Liver (tissue), 9 donors: ENCODE results near the gene HTR6. TPM values are rescaled to one million over a fixed set of nuclear protein-coding genes. Genes with fewer than 3 reads are reported as not detected.

Experiments
- DNase-seq: peaks from one replicate; pipeline ENCODE4 v3.0.0-alpha.2; 2017; ENCODE audit warnings: low spot score
- H3K27ac ChIP-seq, 2 donors: one replicate each; pipeline ENCODE4 v1.7.0; 2013; ENCODE audit warnings: inconsistent platforms in 2 of 2, low read length in 2 of 2, control low read depth in 1 of 2, low read depth in 1 of 2, mild to moderate bottlenecking in 1 of 2
- H3K27me3 ChIP-seq, 4 donors: one replicate each; pipeline versions ENCODE4 v1.6.1 to v1.7.0; 2013; ENCODE audit warnings: low read length in 3 of 4, inconsistent platforms in 1 of 4, mild to moderate bottlenecking in 1 of 4, moderate library complexity in 1 of 4; ENCODE audit not compliant: control insufficient read depth in 4 of 4, insufficient read depth in 4 of 4
- H3K36me3 ChIP-seq, 4 donors: one replicate each; pipeline versions ENCODE4 v1.6.1 to v1.7.0; 2013; ENCODE audit warnings: low read length in 3 of 4, mild to moderate bottlenecking in 3 of 4, low read depth in 1 of 4, moderate library complexity in 1 of 4; ENCODE audit not compliant: control insufficient read depth in 4 of 4, insufficient read depth in 3 of 4
- H3K4me1 ChIP-seq, 4 donors: one replicate each; pipeline versions ENCODE4 v1.6.1 to v1.7.0; 2013; ENCODE audit warnings: low read length in 3 of 4, mild to moderate bottlenecking in 3 of 4, moderate library complexity in 1 of 4; ENCODE audit not compliant: control insufficient read depth in 4 of 4, insufficient read depth in 4 of 4
- H3K4me3 ChIP-seq, 3 donors: one replicate each; pipeline versions ENCODE4 v1.6.1 to v1.7.0; 2013; ENCODE audit warnings: low read length in 3 of 3, control low read depth in 1 of 3, low read depth in 1 of 3, mild to moderate bottlenecking in 1 of 3
- H3K9ac ChIP-seq, 2 donors: one replicate each; pipeline ENCODE4 v1.7.0; 2013; ENCODE audit warnings: low read length in 2 of 2, mild to moderate bottlenecking in 2 of 2, moderate library complexity in 2 of 2, control low read depth in 1 of 2, low read depth in 1 of 2
- H3K9me3 ChIP-seq, 4 donors: one replicate each; pipeline versions ENCODE4 v1.6.1 to v1.7.0; 2013; ENCODE audit warnings: low read length in 3 of 4; ENCODE audit not compliant: control insufficient read depth in 4 of 4
- EGR1 ChIP-seq, 2 donors: IDR thresholded peaks; 2 replicates each; pipeline ENCODE4 v1.6.1; 2016 to 2018; ENCODE audit warnings: antibody characterized with exemption in 2 of 2, low read depth in 2 of 2
- FOXA1 ChIP-seq: IDR thresholded peaks from 2 replicates; pipeline ENCODE4 v1.6.1; 2016; ENCODE audit warnings: antibody characterized with exemption
- GABPA ChIP-seq, 2 donors: IDR thresholded peaks in 1 of 2; conservative IDR thresholded peaks in 1 of 2; 2 replicates each; pipeline ENCODE4 v1.6.1; 2016; ENCODE audit warnings: antibody characterized with exemption in 2 of 2, mild to moderate bottlenecking in 1 of 2, moderate library complexity in 1 of 2
- HNF4A ChIP-seq, 2 donors: conservative IDR thresholded peaks; 2 replicates each; pipeline ENCODE4 v1.6.1; 2016; ENCODE audit warnings: antibody characterized with exemption in 2 of 2, mild to moderate bottlenecking in 2 of 2
- HNF4G ChIP-seq: IDR thresholded peaks from 2 replicates; pipeline ENCODE4 v1.6.1; 2016; ENCODE audit warnings: antibody characterized with exemption
- JUND ChIP-seq, 2 donors: IDR thresholded peaks; 2 replicates each; pipeline ENCODE4 v1.6.1; 2016; ENCODE audit warnings: antibody characterized with exemption in 2 of 2
- NR2F2 ChIP-seq: IDR thresholded peaks from 2 replicates; pipeline ENCODE4 v1.6.1; 2016; ENCODE audit warnings: antibody characterized with exemption
- RAD21 ChIP-seq, 2 donors: IDR thresholded peaks; 2 replicates each; pipeline ENCODE4 v1.6.1; 2016; ENCODE audit warnings: antibody characterized with exemption in 2 of 2, mild to moderate bottlenecking in 2 of 2
- RXRA ChIP-seq, 2 donors: IDR thresholded peaks; 2 replicates each; pipeline ENCODE4 v1.6.1; 2017 to 2018; ENCODE audit warnings: antibody characterized with exemption in 2 of 2, mild to moderate bottlenecking in 1 of 2
- SP1 ChIP-seq: IDR thresholded peaks from 2 replicates; pipeline ENCODE4 v1.6.1; 2018; ENCODE audit warnings: antibody characterized with exemption, mild to moderate bottlenecking
- TAF1 ChIP-seq: conservative IDR thresholded peaks from 2 replicates; pipeline ENCODE4 v1.6.1; 2016; ENCODE audit warnings: antibody characterized with exemption, mild to moderate bottlenecking
- YY1 ChIP-seq: IDR thresholded peaks from 2 replicates; pipeline ENCODE4 v1.6.1; 2016; ENCODE audit warnings: antibody characterized with exemption, mild to moderate bottlenecking
- WGBS: extraction: QIAGEN DNeasy Blood & Tissue Kit; methylation state at CpG from one replicate; pipeline ENCODE4 v1.1.7; 2013; 5-methylcytosine and 5-hydroxymethylcytosine counted together
- polyA plus RNA-seq, 2 donors: library from polyadenylated mRNA; stranded (reverse) in 1 of 2; unstranded in 1 of 2; fragments of 200-250 nt in 1 of 2; fragments of >200 nt in 1 of 2; fragmentation: Nextera tagmentation in 1 of 2; extraction: Ambion mirVana in 1 of 2; gene quantifications; one replicate each; pipeline versions ENCODE4 v1.2.1 to v1.2.3, GENCODE V29; 2013 to 2015
- total RNA-seq, 2 donors: library from RNA; depleted of rRNA; stranded (reverse); fragments of >200 nt; gene quantifications; one replicate each; pipeline ENCODE4 v1.2.3, GENCODE V29; 2014
- TF ChIP-seq, protein P1 (sequence below): fragments of 150-350 bp; IDR thresholded peaks from 2 replicates; pipeline ENCODE4 v1.5.1; 2017; ENCODE audit warnings: improper control_type of control experiment, low read depth, low read length; ENCODE audit not compliant: missing input control
- TF ChIP-seq, protein P2 (sequence below): IDR thresholded peaks from 2 replicates; pipeline ENCODE4 v1.6.1; 2016; ENCODE audit warnings: antibody characterized with exemption
- TF ChIP-seq, protein P3 (sequence below): IDR thresholded peaks from 2 replicates; pipeline ENCODE4 v1.6.1; 2016; ENCODE audit warnings: antibody characterized with exemption
- TF ChIP-seq, protein P4 (sequence below): IDR thresholded peaks from 2 replicates; pipeline ENCODE4 v1.6.1; 2016; ENCODE audit warnings: antibody characterized with exemption, mild to moderate bottlenecking
- donor health status: healthy.
- donor health status: healthy.
- donor health status: healthy.
- donor health status: healthy.
- donor health status: healthy.

Gene HTR6
- total and polyA plus RNA-seq, 4 donors: not detected

DNA sequence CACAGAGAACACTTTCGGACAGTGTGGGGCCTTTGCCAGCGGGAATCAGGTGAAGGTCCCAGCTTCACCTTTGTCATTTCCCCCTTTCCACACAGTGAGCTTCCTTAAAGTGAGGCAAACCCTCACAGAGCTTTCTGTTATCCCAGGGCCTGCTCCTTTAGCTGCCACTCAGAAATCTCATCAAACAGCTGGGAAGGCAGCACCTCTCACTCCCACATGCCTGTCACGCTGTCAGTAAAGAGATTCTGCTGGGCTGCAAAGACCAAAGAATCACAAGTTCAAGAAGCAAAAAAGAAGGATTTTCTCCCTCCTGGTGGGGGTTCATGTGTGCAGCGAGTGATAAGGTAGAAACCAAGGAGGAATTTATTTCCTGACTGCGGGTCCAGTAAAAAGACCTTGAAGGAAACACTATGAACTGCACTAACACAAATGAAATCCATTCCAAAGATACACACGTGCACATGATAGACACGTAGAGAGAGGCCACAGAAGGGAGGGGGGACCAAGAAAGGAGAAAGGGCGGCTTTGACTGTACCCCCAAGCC is 44.0 kb downstream of the HTR6 start:
- WGBS: 96% methylated on average over 8 of the region's 8 CpGs
- H3K9me3 ChIP-seq: no peaks in the 10 kb centered on the region
- TF ChIP-seq NR2F2 (no peak), FOXA1 (no peak), RXRA (IDR thresholded peaks at IDR 0.05) (no peak), YY1 (no peak), HNF4A (conservative IDR thresholded peaks at IDR 0.05) (no peak), RAD21 (IDR thresholded peaks at IDR 0.05) (no peak), JUND (IDR thresholded peaks at IDR 0.05) (no peak), SP1 (no peak)
- TF ChIP-seq, protein P1, sequence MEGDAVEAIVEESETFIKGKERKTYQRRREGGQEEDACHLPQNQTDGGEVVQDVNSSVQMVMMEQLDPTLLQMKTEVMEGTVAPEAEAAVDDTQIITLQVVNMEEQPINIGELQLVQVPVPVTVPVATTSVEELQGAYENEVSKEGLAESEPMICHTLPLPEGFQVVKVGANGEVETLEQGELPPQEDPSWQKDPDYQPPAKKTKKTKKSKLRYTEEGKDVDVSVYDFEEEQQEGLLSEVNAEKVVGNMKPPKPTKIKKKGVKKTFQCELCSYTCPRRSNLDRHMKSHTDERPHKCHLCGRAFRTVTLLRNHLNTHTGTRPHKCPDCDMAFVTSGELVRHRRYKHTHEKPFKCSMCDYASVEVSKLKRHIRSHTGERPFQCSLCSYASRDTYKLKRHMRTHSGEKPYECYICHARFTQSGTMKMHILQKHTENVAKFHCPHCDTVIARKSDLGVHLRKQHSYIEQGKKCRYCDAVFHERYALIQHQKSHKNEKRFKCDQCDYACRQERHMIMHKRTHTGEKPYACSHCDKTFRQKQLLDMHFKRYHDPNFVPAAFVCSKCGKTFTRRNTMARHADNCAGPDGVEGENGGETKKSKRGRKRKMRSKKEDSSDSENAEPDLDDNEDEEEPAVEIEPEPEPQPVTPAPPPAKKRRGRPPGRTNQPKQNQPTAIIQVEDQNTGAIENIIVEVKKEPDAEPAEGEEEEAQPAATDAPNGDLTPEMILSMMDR: no peak
- TF ChIP-seq, protein P2, sequence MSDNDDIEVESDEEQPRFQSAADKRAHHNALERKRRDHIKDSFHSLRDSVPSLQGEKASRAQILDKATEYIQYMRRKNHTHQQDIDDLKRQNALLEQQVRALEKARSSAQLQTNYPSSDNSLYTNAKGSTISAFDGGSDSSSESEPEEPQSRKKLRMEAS: no peak
- no peak overlapping the region for H3K4me3 ChIP-seq
- no peak overlapping the region for H3K9ac ChIP-seq
- H3K36me3 ChIP-seq: peaks cover 0 to 2% (median 0%) of the 10 kb centered on the region in 4 donors
- H3K4me1 ChIP-seq: peaks cover 0 to 3% (median 0%) of the 10 kb centered on the region in 4 donors
- no peaks in the 10 kb centered on the region for H3K27me3 ChIP-seq
- no peak overlapping the region for H3K27ac ChIP-seq
- DNase-seq: no peak

DNA sequence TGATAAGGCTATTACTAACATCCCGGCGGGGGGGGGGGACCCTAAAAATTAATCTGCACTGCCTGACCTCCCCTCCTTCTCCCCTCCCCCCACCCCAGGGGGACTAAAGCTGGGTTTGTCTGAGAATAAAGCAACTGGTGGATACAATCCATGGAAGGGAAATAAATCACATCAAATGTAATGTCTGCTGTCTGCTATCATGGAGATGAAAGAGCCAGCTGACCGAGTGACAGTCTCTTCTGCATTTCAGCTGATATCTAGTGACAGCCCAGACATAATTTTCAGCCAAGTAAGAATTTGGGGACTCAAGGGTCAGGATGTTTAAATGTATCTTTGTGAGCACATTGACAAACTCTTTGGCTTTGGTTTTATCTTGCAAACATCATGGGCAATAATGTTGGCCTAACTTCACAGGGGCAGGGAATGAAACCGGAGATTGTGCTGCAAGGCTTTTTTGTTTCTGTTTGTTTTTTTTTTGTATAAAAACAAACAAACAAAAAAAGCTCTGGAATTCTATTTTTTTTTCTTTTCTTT is 44.7 kb downstream of the HTR6 start:
- WGBS: 90% methylated on average over 4 of the region's 4 CpGs
- no peaks in the 10 kb centered on the region for H3K27me3 ChIP-seq
- no peaks in the 10 kb centered on the region for H3K9me3 ChIP-seq
- DNase-seq: no peak
- peaks cover 0 to 3% (median 0%) of the 10 kb centered on the region in 4 donors for H3K4me1 ChIP-seq
- no peak overlapping the region for H3K9ac ChIP-seq
- TF ChIP-seq RXRA (IDR thresholded peaks at IDR 0.05) (no peak), HNF4G (no peak), EGR1 (IDR thresholded peaks at IDR 0.05; ENCODE audit: low read depth in 2 of 2) (no peak), NR2F2 (no peak), HNF4A (conservative IDR thresholded peaks at IDR 0.05) (no peak), RAD21 (IDR thresholded peaks at IDR 0.05) (no peak), GABPA (IDR thresholded peaks at IDR 0.05 in 1 of 2, conservative IDR thresholded peaks at IDR 0.05 in 1 of 2) (no peak), SP1 (no peak), JUND (IDR thresholded peaks at IDR 0.05) (no peak), TAF1 (no peak)
- TF ChIP-seq, protein P3, sequence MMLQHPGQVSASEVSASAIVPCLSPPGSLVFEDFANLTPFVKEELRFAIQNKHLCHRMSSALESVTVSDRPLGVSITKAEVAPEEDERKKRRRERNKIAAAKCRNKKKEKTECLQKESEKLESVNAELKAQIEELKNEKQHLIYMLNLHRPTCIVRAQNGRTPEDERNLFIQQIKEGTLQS: no peak
- TF ChIP-seq, protein P1: no peak
- TF ChIP-seq, protein P2: no peak
- TF ChIP-seq, protein P4, sequence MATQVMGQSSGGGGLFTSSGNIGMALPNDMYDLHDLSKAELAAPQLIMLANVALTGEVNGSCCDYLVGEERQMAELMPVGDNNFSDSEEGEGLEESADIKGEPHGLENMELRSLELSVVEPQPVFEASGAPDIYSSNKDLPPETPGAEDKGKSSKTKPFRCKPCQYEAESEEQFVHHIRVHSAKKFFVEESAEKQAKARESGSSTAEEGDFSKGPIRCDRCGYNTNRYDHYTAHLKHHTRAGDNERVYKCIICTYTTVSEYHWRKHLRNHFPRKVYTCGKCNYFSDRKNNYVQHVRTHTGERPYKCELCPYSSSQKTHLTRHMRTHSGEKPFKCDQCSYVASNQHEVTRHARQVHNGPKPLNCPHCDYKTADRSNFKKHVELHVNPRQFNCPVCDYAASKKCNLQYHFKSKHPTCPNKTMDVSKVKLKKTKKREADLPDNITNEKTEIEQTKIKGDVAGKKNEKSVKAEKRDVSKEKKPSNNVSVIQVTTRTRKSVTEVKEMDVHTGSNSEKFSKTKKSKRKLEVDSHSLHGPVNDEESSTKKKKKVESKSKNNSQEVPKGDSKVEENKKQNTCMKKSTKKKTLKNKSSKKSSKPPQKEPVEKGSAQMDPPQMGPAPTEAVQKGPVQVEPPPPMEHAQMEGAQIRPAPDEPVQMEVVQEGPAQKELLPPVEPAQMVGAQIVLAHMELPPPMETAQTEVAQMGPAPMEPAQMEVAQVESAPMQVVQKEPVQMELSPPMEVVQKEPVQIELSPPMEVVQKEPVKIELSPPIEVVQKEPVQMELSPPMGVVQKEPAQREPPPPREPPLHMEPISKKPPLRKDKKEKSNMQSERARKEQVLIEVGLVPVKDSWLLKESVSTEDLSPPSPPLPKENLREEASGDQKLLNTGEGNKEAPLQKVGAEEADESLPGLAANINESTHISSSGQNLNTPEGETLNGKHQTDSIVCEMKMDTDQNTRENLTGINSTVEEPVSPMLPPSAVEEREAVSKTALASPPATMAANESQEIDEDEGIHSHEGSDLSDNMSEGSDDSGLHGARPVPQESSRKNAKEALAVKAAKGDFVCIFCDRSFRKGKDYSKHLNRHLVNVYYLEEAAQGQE: no peak
- H3K36me3 ChIP-seq: peaks cover 0 to 2% (median 0%) of the 10 kb centered on the region in 4 donors
- no peak overlapping the region for H3K4me3 ChIP-seq
- no peak overlapping the region for H3K27ac ChIP-seq
